Transverse colon (tissue), 4 donors: ENCODE results near the gene NANS. TPM values are rescaled to one million over a fixed set of nuclear protein-coding genes. Genes with fewer than 3 reads are reported as not detected.
"Not testable (repeated sequence)": the region's sequence is repeated elsewhere in the genome, so short reads cannot be mapped to it uniquely, and the experiment has no call there.

Source experiments
- DNase-seq: peaks from one replicate; pipeline ENCODE4 v3.0.0-alpha.2; 2019
- H3K27ac ChIP-seq, 4 donors: fragments of 200-600 bp; sonication (generic); 2 replicates each; pipeline ENCODE4 v1.5.1; 2016 to 2018; ENCODE audit warnings: inconsistent platforms in 4 of 4
- H3K27me3 ChIP-seq: fragments of 200-600 bp; sonication (generic); 2 replicates; pipeline ENCODE4 v1.5.1; 2017; ENCODE audit warnings: inconsistent platforms
- H3K36me3 ChIP-seq, 4 donors: fragments of 200-600 bp; sonication (generic); 2 replicates each; pipeline ENCODE4 v1.5.1; 2017 to 2019; ENCODE audit warnings: inconsistent platforms in 4 of 4
- H3K4me1 ChIP-seq, 4 donors: fragments of 200-600 bp; sonication (generic); 2 replicates each; pipeline ENCODE4 v1.5.1; 2017 to 2020; ENCODE audit warnings: inconsistent platforms in 4 of 4
- H3K4me3 ChIP-seq, 4 donors: fragments of 200-600 bp; sonication (generic); 1 replicate in 1 of 4; 2 replicates in 3 of 4; pipeline versions ENCODE4 v1.5.1 to v1.6.1; 2017 to 2019; ENCODE audit warnings: inconsistent platforms in 4 of 4
- H3K9me3 ChIP-seq, 2 donors: fragments of 200-600 bp; sonication (generic); 2 replicates each; pipeline ENCODE4 v1.5.1; 2017 to 2019; ENCODE audit warnings: inconsistent platforms in 2 of 2
- CTCF ChIP-seq, 5 experiments: fragments of 200-600 bp in 3 of 5; fragments of 450-650 bp in 2 of 5; sonication (generic) in 3 of 5; IDR thresholded peaks; 1 replicate in 2 of 5; 2 replicates in 3 of 5; pipeline ENCODE4 v1.5.1; 2016 to 2017; ENCODE audit warnings: antibody characterized with exemption in 5 of 5, inconsistent platforms in 3 of 5, mild to moderate bottlenecking in 2 of 5, moderate library complexity in 1 of 5
- EP300 ChIP-seq: sonication (generic); formaldehyde crosslinking; IDR thresholded peaks from one replicate; pipeline ENCODE4 v1.6.1; 2017; ENCODE audit warnings: antibody characterized with exemption, low read depth
- POLR2A ChIP-seq: fragments of 450-650 bp; IDR thresholded peaks from one replicate; pipeline ENCODE4 v1.6.1; 2016; ENCODE audit warnings: antibody characterized with exemption, mild to moderate bottlenecking, moderate library complexity
- POLR2AphosphoS5 ChIP-seq, 3 donors: sonication (generic); formaldehyde crosslinking; IDR thresholded peaks; one replicate each; pipeline ENCODE4 v1.6.1; 2016; ENCODE audit warnings: antibody characterized with exemption in 3 of 3
- WGBS, 2 donors: methylation state at CpG; one replicate each; pipeline ENCODE4 v1.1.5; 2018; ENCODE audit warnings: low coverage in 1 of 2; 5-methylcytosine and 5-hydroxymethylcytosine counted together
- in situ Hi-C, 4 donors: fragments of 200-750 bp; cut with MboI; loops; one replicate each; pipeline versions ENCODE4 v1.15.0 to v1.15.1; 2017; ENCODE audit warnings: low sequenced_read_pairs in 3 of 4, low pct_ligation_motif_present in 1 of 4, low pct_unique_long_range_greater_than_20kb in 1 of 4
- intact Hi-C: fragments of 100-400 bp; cut with DNase I; formaldehyde crosslinking; loops from one replicate; pipeline ENCODE4 v1.15.1; 2023; ENCODE audit warnings: low total_unique reads
- total RNA-seq, 4 donors: library from RNA; depleted of rRNA; stranded (reverse); fragments of >200 nt; gene quantifications; one replicate each; pipeline ENCODE4 v1.1.0, GENCODE V29; 2016

The NANS gene
- total RNA-seq, 4 donors from 2014 or later: 86.6 to 319 (median 269) TPM

GRCh38 chr9:98120476-98120875, 63.9 kb downstream of the NANS start:
- intact Hi-C loops (no loop called here), in situ Hi-C loops (no loop called here)
- H3K36me3 ChIP-seq: no peaks in the 10 kb centered on the region
- H3K27ac ChIP-seq: peak overlapping the region; percentile 92 to 94 (median 92)
- 54% methylated on average over 3 of the region's 3 CpGs for WGBS, 2 donors
- H3K4me1 ChIP-seq: peaks cover 8 to 48% (median 32%) of the 10 kb centered on the region in 4 donors
- H3K4me3 ChIP-seq: no peak overlapping the region
- DNase-seq: peak; percentile 57
- H3K27me3 ChIP-seq: no peaks in the 10 kb centered on the region
- H3K9me3 ChIP-seq: no peaks in the 10 kb centered on the region
- TF ChIP-seq POLR2AphosphoS5 (IDR thresholded peaks at IDR 0.05) (peak in 2 of 3 donors; percentile 42 to 53), POLR2A (no peak), EP300 (peak; percentile 56)

- DNase-seq: peak; percentile 68
- intact Hi-C loops (no loop called here), in situ Hi-C loops (no loop called here)
- H3K36me3 ChIP-seq: no peaks in the 10 kb centered on the region
- peak overlapping the region; percentile 92 to 94 (median 92) for H3K27ac ChIP-seq
- no peaks in the 10 kb centered on the region for H3K27me3 ChIP-seq
- no peaks in the 10 kb centered on the region for H3K9me3 ChIP-seq
- peaks cover 8 to 48% (median 32%) of the 10 kb centered on the region in 4 donors for H3K4me1 ChIP-seq
- 26 to 34% methylated on average over 2 to 3 of the region's 3 CpGs for WGBS, 2 donors
- no peak for TF ChIP-seq POLR2AphosphoS5 (IDR thresholded peaks at IDR 0.05)
- no peak for TF ChIP-seq EP300
- TF ChIP-seq CTCF (IDR thresholded peaks at IDR 0.05): peak in 4 of 5 experiments; percentile 24 to 61 (median 35)
- TF ChIP-seq POLR2A: no peak
- H3K4me3 ChIP-seq: no peak overlapping the region
Observed at GRCh38 chr9:98121058-98121457, 64.5 kb downstream of the NANS start.

- H3K9me3 ChIP-seq, H3K36me3 ChIP-seq, H3K27me3 ChIP-seq, in situ Hi-C loops, H3K27ac ChIP-seq, H3K4me3 ChIP-seq, DNase-seq, intact Hi-C loops: not testable (repeated sequence)
- peaks cover 0 to 30% (median 18%) of the 10 kb centered on the region in 4 donors for H3K4me1 ChIP-seq
- WGBS, 2 donors: 97 to 100% methylated on average over 1 to 13 of the region's 13 CpGs
Observed at GRCh38 chr9:98124091-98124490, 67.6 kb downstream of the NANS start.

- intact Hi-C loops (no loop called here), in situ Hi-C loops (no loop called here)
- no peaks in the 10 kb centered on the region for H3K27me3 ChIP-seq
- DNase-seq: no peak
- H3K4me3 ChIP-seq: no peak overlapping the region
- no peaks in the 10 kb centered on the region for H3K9me3 ChIP-seq
- no peak overlapping the region for H3K27ac ChIP-seq
- H3K4me1 ChIP-seq: peaks cover 0 to 23% (median 16%) of the 10 kb centered on the region in 4 donors
- 93 to 98% methylated on average over 7 to 15 of the region's 15 CpGs for WGBS, 2 donors
- H3K36me3 ChIP-seq: no peaks in the 10 kb centered on the region
- TF ChIP-seq CTCF (IDR thresholded peaks at IDR 0.05) (no peak), POLR2A (no peak), POLR2AphosphoS5 (IDR thresholded peaks at IDR 0.05) (no peak), EP300 (no peak)
Observed at GRCh38 chr9:98124637-98125426, 68.3 kb downstream of the NANS start.

- no peaks in the 10 kb centered on the region for H3K27me3 ChIP-seq
- H3K4me1 ChIP-seq: no peaks in the 10 kb centered on the region
- WGBS, 2 donors: 94% methylated on average over 8 of the region's 8 CpGs; no CpG with 5 or more reads in 1 of the 2 donors
- TF ChIP-seq EP300 (no peak), POLR2A (no peak), POLR2AphosphoS5 (IDR thresholded peaks at IDR 0.05) (no peak), CTCF (IDR thresholded peaks at IDR 0.05) (no peak)
- no peaks in the 10 kb centered on the region for H3K36me3 ChIP-seq
- intact Hi-C loops: no loop called here
- in situ Hi-C loops: no loop called here
- H3K4me3 ChIP-seq: no peak overlapping the region
- no peaks in the 10 kb centered on the region for H3K9me3 ChIP-seq
- DNase-seq: no peak
- H3K27ac ChIP-seq: no peak overlapping the region
Observed at GRCh38 chr9:98127226-98127625, 70.7 kb downstream of the NANS start.
